Fibroblast of pulmonary artery (primary cell): ENCODE data around the gene KCTD19.
"Not testable (repeated sequence)": the region's sequence is repeated elsewhere in the genome, so short reads cannot be mapped to it uniquely, and the experiment has no call there.

Experiments
- DNase-seq: peaks from one replicate; pipeline ENCODE4 v3.0.0-alpha.2; 2010; ENCODE audit warnings: low read depth
- H3K4me3 ChIP-seq: replicated peaks from 2 replicates; pipeline ENCODE4 v1.5.1; 2011; ENCODE audit warnings: low read depth, mild to moderate bottlenecking, control low read depth, low read length, moderate library complexity
- CTCF ChIP-seq: IDR thresholded peaks from 2 replicates; pipeline ENCODE4 v1.5.1; 2011; ENCODE audit warnings: mild to moderate bottlenecking, control low read depth, low read length, inconsistent platforms; ENCODE audit errors: missing control alignments

Gene KCTD19

GRCh38 chr16:67357561-67357960 is 31.0 kb upstream of the KCTD19 start:
- no peak for TF ChIP-seq CTCF
- no peak for DNase-seq
- no peak overlapping the region for H3K4me3 ChIP-seq

GRCh38 chr16:67356396-67356795 is 29.9 kb upstream of the KCTD19 start:
- DNase-seq: no peak
- H3K4me3 ChIP-seq: no peak overlapping the region
- no peak for TF ChIP-seq CTCF

- DNase-seq, H3K4me3 ChIP-seq: not testable (repeated sequence)
Observed at GRCh38 chr16:67352463-67352862, 25.9 kb upstream of the KCTD19 start.

GRCh38 chr16:67350324-67350723 is 23.8 kb upstream of the KCTD19 start:
- TF ChIP-seq CTCF: no peak
- no peak for DNase-seq
- H3K4me3 ChIP-seq: no peak overlapping the region

- TF ChIP-seq CTCF: peak; percentile 46
- DNase-seq: peak; percentile 41
Observed at GRCh38 chr16:67349172-67349571, 22.6 kb upstream of the KCTD19 start.

GRCh38 chr16:67346341-67346740 is 19.8 kb upstream of the KCTD19 start:
- no peak overlapping the region for H3K4me3 ChIP-seq
- TF ChIP-seq CTCF: no peak
- no peak for DNase-seq

More at GRCh38 chr16:67349172-67349571, 22.6 kb upstream of the KCTD19 start:
- H3K4me3 ChIP-seq: no peak overlapping the region

GRCh38 chr16:67345401-67345800 is 18.9 kb upstream of the KCTD19 start:
- H3K4me3 ChIP-seq: no peak overlapping the region
- no peak for TF ChIP-seq CTCF
- no peak for DNase-seq
